Epithelial cell of esophagus (primary cell): Measurements from ENCODE around the gene MMP28.

ENCODE experiments used
- DNase-seq: peaks from one replicate; pipeline ENCODE4 v3.0.0; 2010; ENCODE audit warnings: low read depth
- H3K4me3 ChIP-seq: 2 replicates; pipeline ENCODE4 v1.5.1; 2011; ENCODE audit warnings: mild to moderate bottlenecking, low read length, control low read depth
- TF ChIP-seq, protein P1 (sequence below): IDR thresholded peaks from 2 replicates; pipeline ENCODE4 v1.5.1; 2011; ENCODE audit warnings: low read depth, mild to moderate bottlenecking, low read length, control low read depth, inconsistent platforms; ENCODE audit not compliant: insufficient read depth; ENCODE audit errors: missing control alignments

The MMP28 gene

DNA sequence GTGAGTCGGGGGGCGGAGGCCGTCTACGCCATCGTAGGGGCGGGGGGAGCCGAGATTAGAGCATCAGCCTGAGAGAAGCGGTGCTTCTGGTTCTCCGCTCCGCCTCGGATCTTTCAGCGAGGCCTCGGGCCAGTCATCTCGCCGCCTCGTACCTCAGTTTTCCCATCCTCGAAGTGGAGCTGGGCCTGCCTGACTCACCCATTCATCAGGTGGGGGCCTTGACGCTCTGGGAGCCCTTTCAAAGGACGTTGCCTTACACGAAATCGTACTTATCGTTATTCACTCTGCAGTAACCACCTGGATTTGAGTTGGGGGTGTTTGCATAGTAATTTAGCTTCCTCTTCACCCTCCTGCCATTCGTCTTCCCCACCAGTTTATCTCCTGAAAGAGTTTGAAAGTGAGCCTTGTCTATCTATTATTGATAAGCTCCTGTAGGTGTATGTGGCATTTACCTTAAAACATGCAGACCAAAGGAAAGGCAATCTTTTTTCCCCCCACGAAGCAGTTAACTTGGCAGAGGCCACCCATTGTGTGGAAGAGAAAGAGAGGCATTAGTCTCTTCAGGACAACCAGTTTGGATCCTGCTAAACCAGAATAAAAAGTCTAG is 14.5 kb upstream of the MMP28 start:
- DNase-seq: peak; percentile 49

DNA sequence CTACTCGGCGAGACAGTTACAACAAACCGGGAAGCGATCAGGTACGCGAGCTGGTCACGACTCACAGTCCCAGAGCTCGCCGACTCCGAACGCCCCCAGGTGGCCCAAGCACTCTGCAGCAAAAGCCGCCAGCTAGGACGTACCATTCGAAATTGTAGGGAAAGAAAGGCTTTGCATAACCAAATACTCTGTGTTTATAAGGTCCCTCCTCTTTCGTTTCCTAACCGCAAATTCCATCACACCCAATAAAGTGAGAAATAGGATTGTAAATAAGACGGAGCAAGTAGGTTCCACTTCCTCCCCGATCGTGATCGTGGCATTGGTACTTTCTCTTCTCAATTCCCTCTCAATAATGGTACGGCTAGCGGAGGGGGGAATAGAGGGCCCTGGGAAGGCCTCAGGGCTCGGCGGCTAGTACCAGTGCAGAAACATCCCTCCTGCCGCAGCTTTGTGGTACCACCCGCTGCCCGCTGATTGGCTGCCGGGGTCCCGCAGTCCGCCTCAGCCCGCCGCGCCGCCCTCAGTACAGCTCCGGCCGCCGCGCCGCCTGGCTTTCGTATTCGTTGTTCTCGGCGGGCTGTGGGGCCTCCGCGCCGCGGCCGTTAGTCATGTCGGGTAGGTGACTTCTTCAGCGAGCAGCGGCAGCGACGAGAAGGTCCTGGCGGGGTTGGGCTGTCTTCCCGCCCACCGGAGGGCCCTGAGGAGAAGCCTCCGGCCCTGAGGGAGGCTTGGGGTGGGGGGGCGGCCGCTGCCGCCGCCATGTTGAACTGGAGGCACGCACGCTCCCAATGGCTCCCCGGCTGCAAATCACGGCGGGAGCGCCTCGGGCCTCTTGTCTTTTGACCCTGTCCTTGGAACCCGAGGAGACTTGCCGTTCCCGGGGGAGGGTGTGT is 13.8 kb upstream of the MMP28 start, which contains the start of gene TAF15:
TSS of gene TAF15 (plus strand) at position 523 of the 893 bp plus-strand sequence. CDS start at position 609, 86 bp downstream.
- TF ChIP-seq, protein P1, sequence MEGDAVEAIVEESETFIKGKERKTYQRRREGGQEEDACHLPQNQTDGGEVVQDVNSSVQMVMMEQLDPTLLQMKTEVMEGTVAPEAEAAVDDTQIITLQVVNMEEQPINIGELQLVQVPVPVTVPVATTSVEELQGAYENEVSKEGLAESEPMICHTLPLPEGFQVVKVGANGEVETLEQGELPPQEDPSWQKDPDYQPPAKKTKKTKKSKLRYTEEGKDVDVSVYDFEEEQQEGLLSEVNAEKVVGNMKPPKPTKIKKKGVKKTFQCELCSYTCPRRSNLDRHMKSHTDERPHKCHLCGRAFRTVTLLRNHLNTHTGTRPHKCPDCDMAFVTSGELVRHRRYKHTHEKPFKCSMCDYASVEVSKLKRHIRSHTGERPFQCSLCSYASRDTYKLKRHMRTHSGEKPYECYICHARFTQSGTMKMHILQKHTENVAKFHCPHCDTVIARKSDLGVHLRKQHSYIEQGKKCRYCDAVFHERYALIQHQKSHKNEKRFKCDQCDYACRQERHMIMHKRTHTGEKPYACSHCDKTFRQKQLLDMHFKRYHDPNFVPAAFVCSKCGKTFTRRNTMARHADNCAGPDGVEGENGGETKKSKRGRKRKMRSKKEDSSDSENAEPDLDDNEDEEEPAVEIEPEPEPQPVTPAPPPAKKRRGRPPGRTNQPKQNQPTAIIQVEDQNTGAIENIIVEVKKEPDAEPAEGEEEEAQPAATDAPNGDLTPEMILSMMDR: peak; percentile 88
- H3K4me3 ChIP-seq: peak within 1 kb of the TSS; percentile 97
- DNase-seq: peak; percentile 99

More for the DNA sequence above, 14.5 kb upstream of the MMP28 start:
- H3K4me3 ChIP-seq: peak overlapping the region; percentile 97
- TF ChIP-seq, protein P1: no peak

DNA sequence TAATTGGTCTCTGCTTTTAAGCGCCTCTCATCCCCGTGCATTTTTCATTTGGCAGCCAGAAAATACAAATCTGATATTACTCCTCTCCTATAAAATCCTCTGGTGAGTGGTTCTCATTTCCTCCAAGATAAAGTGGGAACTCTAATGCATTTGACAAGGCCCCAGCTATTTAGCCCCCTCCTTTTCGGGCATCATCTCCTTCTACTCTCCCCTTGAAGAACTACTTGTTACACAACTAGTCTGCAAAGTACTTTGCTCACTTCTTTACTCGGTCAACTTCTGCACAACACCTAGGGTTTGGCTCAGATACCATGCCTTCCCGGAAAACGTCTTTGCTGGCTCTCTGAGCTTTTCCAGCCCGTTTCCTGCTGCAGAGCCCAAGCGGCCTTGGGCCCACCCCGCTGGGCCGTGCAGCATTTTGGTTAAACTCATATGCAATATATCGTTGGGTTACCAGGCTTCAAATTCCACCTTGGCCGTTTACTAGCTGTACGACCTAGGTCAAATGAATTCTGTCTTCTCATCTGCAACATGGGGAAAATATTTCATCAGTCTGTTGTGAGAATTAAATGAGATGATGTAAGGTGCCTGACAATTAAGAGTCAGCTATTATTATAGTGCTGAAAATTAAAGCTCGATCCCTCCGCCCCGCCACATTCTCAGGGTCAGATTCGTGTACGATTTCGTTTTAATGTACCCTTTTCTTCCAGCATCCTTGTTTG is 13.0 kb upstream of the MMP28 start:
- no peak for DNase-seq
- TF ChIP-seq, protein P1: no peak
- peak overlapping the region; percentile 97 for H3K4me3 ChIP-seq

DNA sequence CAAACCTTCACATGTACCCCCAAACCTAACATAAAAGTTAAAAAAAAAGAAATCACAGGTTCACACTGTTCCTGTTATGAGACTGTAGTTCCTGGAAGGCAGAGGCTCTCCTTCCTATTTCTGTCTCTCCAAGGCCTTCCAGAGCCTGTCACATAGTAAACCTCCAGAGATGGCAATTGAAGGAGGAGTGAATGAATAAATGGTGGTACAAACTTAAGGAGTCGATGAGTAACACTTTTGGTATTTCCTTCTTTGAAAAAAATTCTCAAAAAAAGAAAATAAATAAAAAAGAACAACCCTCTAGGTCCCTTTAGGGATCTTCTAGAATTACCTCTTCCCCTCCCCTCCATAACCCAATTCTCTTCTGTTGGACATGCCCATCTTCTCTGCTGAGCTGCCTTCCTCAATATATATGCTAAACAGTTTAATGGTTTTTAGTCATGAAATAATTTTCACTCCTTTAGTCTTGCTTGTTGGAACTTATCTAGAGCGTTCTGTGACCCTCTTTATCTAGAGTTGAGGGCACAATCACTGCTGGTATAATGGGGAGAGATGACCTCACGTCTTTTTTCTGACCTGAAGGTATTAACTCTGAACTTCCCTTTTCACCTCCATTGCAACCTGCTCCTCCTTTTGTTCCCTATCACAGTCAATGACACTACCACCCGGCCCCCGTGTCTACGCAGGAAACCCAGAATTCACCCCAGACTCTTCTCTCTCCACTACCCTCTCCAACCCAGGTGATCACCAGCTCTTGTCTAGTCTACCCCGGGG is 12.1 kb upstream of the MMP28 start:
- DNase-seq: no peak
- no peak overlapping the region for H3K4me3 ChIP-seq
- TF ChIP-seq, protein P1: no peak

DNA sequence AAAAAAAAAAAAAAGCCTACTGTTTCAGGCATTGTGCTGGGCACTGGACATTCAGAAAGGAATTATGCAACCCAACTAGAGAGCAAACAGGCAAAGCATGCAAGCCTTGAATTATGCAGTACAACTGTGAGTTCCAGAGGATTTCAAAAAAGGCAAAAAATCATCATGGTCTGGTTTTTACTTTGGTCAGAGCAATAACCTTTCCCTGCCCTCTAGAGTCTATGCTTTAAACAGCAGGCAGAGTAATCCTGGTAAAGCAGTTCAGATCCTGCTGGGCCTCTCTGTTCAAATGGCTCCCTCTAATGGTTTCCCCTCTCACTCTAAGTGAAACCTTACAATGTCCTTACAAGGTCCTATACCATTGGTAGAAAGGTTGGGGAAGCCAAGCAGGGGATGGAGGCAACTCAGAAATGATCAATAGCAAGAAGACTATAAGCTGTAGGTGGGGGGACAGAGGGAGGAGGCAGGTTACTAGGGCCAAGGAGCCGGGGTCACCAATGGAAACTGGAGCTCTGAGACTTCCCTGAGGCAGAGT is 9.3 kb upstream of the MMP28 start:
- TF ChIP-seq, protein P1: peak; percentile 96
- H3K4me3 ChIP-seq: no peak overlapping the region
- DNase-seq: peak; percentile 92
